WTC11 (cell line): ENCODE results near the gene EPHA1. TPM values are rescaled to one million over a fixed set of nuclear protein-coding genes. Genes with fewer than 3 reads are reported as not detected.

Source experiments
- ATAC-seq: fragments of 200-7000 bp; cut with Tn5 transposase; 2 replicates; pipeline ENCODE4 v1.10.0; 2021; ENCODE audit warnings: mild to moderate bottlenecking, moderate library complexity
- CTCF ChIA-PET: fragments of 300-600 bp; sonication (Branson Sonifier 250); formaldehyde crosslinking; loops from one replicate; lab custom pipeline; 2021; ENCODE audit warnings: antibody characterized with exemption; lab: Charles Lee
- POLR2A ChIA-PET: fragments of 350-600 bp; sonication (Branson Sonifier 250); formaldehyde crosslinking; loops from one replicate; lab custom pipeline; 2021; ENCODE audit warnings: antibody characterized with exemption; lab: Charles Lee
- DNase-seq: peaks from one replicate; pipeline ENCODE4 v3.0.0; 2021; ENCODE audit warnings: low spot score
- H3K27ac Mint-ChIP-seq: 2 replicates; pipeline ENCODE4 v1.8.0; 2021; ENCODE audit warnings: mixed read lengths
- H3K27me3 Mint-ChIP-seq: 2 replicates; pipeline ENCODE4 v1.8.0; 2021; ENCODE audit warnings: low read depth, mild to moderate bottlenecking, moderate library complexity, mixed read lengths
- H3K36me3 Mint-ChIP-seq: 2 replicates; pipeline ENCODE4 v1.8.0; 2021; ENCODE audit warnings: mixed read lengths
- H3K4me1 Mint-ChIP-seq: 2 replicates; pipeline ENCODE4 v1.8.0; 2022; ENCODE audit warnings: mixed read lengths
- H3K4me3 Mint-ChIP-seq: 2 replicates; pipeline ENCODE4 v1.8.0; 2021; ENCODE audit warnings: mild to moderate bottlenecking, moderate library complexity, mixed read lengths
- H3K9me3 Mint-ChIP-seq: 2 replicates; pipeline ENCODE4 v1.8.0; 2021; ENCODE audit warnings: mixed read lengths
- ATF1 ChIP-seq: sonication (generic); formaldehyde crosslinking; IDR thresholded peaks from 2 replicates; pipeline ENCODE4 v1.8.1; 2023; ENCODE audit warnings: mild to moderate bottlenecking, moderate library complexity, missing genetic modification reagents
- EMX1 ChIP-seq: fragments of 250-450 bp; sonication (Bioruptor Pico); IDR thresholded peaks from 2 replicates; pipeline ENCODE4 v1.8.0; 2021; ENCODE audit warnings: mild to moderate bottlenecking
- FOXJ3 ChIP-seq: sonication (generic); formaldehyde crosslinking; IDR thresholded peaks from 2 replicates; pipeline ENCODE4 v1.9.0; 2021; ENCODE audit warnings: missing genetic modification reagents, mild to moderate bottlenecking, borderline replicate concordance
- FOXK1 ChIP-seq: sonication (generic); formaldehyde crosslinking; IDR thresholded peaks from 2 replicates; pipeline ENCODE4 v1.8.0; 2022; ENCODE audit warnings: mild to moderate bottlenecking, moderate library complexity, missing genetic modification reagents
- GABPB1 ChIP-seq: sonication (generic); formaldehyde crosslinking; IDR thresholded peaks from 2 replicates; pipeline ENCODE4 v1.8.1; 2023; ENCODE audit warnings: mild to moderate bottlenecking, missing genetic modification reagents
- GTF2I ChIP-seq: fragments of 250-450 bp; sonication (Bioruptor Pico); conservative IDR thresholded peaks from 2 replicates; pipeline ENCODE4 v1.4.0; 2021; ENCODE audit warnings: mild to moderate bottlenecking
- PRRX2 ChIP-seq: fragments of 250-450 bp; sonication (Bioruptor Pico); IDR thresholded peaks from 2 replicates; pipeline ENCODE4 v1.8.0; 2021; ENCODE audit warnings: mild to moderate bottlenecking
- SMAD3 ChIP-seq: sonication (generic); formaldehyde crosslinking; IDR thresholded peaks from 2 replicates; pipeline ENCODE4 v1.8.0; 2022; ENCODE audit warnings: missing genetic modification reagents, mild to moderate bottlenecking, borderline replicate concordance
- ZBTB21 ChIP-seq: sonication (generic); formaldehyde crosslinking; IDR thresholded peaks from 2 replicates; pipeline ENCODE4 v1.8.1; 2023; ENCODE audit warnings: mild to moderate bottlenecking, missing genetic modification reagents, borderline replicate concordance
- ZNF219 ChIP-seq: sonication (generic); formaldehyde crosslinking; IDR thresholded peaks from 2 replicates; pipeline ENCODE4 v1.8.0; 2023; ENCODE audit warnings: missing genetic modification reagents, mild to moderate bottlenecking, borderline replicate concordance
- ZNF396 ChIP-seq: fragments of 250-450 bp; sonication (Bioruptor Pico); IDR thresholded peaks from 2 replicates; pipeline ENCODE4 v1.8.0; 2021; ENCODE audit warnings: mild to moderate bottlenecking, moderate library complexity, borderline replicate concordance
- total RNA-seq: library from RNA; stranded (reverse); gene quantifications from 3 replicates; pipeline ENCODE4 v1.2.3, GENCODE V29; 2021
- TF ChIP-seq, protein P1 (sequence below): fragments of 250-450 bp; sonication (Bioruptor Pico); IDR thresholded peaks from 2 replicates; pipeline ENCODE4 v2.1.2; 2022; ENCODE audit warnings: mild to moderate bottlenecking, moderate library complexity
- TF ChIP-seq, protein P2 (sequence below): fragments of 250-450 bp; sonication (Bioruptor Pico); conservative IDR thresholded peaks from 2 replicates; pipeline ENCODE4 v1.9.0; 2021; ENCODE audit warnings: mild to moderate bottlenecking
- TF ChIP-seq, protein P3 (sequence below): sonication (generic); formaldehyde crosslinking; IDR thresholded peaks from 2 replicates; pipeline ENCODE4 v1.8.1; 2023; ENCODE audit warnings: mild to moderate bottlenecking, missing genetic modification reagents, borderline replicate concordance
- TF ChIP-seq, protein P4 (sequence below): sonication (generic); formaldehyde crosslinking; conservative IDR thresholded peaks from 2 replicates; pipeline ENCODE4 v1.8.1; 2023; ENCODE audit warnings: mild to moderate bottlenecking, low read depth, missing genetic modification reagents, moderate library complexity
- TF ChIP-seq, protein P5 (sequence below): sonication (generic); formaldehyde crosslinking; IDR thresholded peaks from 2 replicates; pipeline ENCODE4 v1.8.1; 2022; ENCODE audit warnings: low read depth, mild to moderate bottlenecking, moderate library complexity, missing genetic modification reagents, borderline replicate concordance
- TF ChIP-seq, protein P6 (sequence below): sonication (generic); formaldehyde crosslinking; IDR thresholded peaks from 2 replicates; pipeline ENCODE4 v1.8.1; 2023; ENCODE audit warnings: mild to moderate bottlenecking, moderate library complexity, missing genetic modification reagents
- TF ChIP-seq, protein P7 (sequence below): sonication (generic); formaldehyde crosslinking; IDR thresholded peaks from 2 replicates; pipeline ENCODE4 v1.8.0; 2022; ENCODE audit warnings: mild to moderate bottlenecking, missing genetic modification reagents

The EPHA1 gene
- total RNA-seq, 1 experiment from 2014 or later: 203 TPM

DNA sequence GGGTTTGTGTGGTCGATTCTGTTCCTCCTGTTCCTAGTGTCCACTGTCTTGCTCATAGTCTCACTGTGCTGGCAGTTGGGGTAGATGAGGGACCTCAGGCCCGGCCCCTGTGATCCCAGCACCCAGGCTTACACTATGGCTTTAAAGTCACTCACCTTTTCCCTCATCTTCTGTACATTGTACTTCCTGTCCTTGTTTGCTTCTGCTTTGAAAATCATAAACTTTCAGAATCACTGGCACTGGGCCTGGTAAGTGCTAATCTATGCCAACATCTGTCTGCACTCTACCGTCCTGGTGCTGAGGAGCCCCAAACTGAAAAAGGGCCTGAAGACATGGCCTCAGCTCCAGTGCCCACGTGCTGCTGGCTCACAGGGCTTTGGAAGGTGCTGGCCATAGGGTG is 28.9 kb upstream of the EPHA1 start (continued):
- TF ChIP-seq, protein P1, sequence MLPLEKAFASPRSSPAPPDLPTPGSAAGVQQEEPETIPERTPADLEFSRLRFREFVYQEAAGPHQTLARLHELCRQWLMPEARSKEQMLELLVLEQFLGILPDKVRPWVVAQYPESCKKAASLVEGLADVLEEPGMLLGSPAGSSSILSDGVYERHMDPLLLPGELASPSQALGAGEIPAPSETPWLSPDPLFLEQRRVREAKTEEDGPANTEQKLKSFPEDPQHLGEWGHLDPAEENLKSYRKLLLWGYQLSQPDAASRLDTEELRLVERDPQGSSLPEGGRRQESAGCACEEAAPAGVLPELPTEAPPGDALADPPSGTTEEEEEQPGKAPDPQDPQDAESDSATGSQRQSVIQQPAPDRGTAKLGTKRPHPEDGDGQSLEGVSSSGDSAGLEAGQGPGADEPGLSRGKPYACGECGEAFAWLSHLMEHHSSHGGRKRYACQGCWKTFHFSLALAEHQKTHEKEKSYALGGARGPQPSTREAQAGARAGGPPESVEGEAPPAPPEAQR (CRISPR knock-in tag): no peak
- TF ChIP-seq, protein P2, sequence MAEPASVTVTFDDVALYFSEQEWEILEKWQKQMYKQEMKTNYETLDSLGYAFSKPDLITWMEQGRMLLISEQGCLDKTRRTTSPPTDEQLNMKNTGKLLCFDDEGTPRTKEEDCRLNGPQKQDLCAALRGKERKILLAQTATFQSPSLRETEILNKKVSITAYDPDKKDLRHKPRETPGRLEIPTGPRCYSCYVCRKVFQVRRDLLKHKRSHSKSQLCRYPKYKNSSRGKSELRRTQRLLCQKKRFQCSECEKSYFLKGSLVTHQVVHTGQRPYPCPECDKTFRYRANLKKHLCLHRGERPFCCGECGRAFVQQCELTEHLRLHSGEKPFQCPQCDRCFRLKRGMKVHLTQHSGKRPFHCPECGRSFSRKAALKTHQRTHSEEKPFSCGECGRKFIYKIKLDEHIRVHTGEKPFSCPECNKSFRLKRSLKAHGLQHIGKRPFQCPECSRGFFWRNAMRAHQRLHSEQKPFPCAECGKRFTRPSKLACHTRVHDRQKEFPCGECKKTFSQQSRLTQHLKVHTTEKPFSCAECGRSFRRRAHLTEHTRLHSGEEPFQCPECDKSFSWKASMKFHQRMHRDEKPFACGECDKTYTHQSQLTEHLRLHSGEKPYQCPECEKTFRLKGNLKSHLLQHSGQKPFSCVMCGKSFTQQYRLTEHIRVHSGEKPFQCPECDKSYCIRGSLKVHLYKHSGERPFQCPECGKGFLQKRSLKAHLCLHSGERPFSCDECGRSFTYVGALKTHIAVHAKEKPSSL (CRISPR knock-in tag): no peak
- TF ChIP-seq ZNF219 (CRISPR knock-in tag) (no peak), ZBTB21 (CRISPR knock-in tag) (no peak)
- TF ChIP-seq, protein P3, sequence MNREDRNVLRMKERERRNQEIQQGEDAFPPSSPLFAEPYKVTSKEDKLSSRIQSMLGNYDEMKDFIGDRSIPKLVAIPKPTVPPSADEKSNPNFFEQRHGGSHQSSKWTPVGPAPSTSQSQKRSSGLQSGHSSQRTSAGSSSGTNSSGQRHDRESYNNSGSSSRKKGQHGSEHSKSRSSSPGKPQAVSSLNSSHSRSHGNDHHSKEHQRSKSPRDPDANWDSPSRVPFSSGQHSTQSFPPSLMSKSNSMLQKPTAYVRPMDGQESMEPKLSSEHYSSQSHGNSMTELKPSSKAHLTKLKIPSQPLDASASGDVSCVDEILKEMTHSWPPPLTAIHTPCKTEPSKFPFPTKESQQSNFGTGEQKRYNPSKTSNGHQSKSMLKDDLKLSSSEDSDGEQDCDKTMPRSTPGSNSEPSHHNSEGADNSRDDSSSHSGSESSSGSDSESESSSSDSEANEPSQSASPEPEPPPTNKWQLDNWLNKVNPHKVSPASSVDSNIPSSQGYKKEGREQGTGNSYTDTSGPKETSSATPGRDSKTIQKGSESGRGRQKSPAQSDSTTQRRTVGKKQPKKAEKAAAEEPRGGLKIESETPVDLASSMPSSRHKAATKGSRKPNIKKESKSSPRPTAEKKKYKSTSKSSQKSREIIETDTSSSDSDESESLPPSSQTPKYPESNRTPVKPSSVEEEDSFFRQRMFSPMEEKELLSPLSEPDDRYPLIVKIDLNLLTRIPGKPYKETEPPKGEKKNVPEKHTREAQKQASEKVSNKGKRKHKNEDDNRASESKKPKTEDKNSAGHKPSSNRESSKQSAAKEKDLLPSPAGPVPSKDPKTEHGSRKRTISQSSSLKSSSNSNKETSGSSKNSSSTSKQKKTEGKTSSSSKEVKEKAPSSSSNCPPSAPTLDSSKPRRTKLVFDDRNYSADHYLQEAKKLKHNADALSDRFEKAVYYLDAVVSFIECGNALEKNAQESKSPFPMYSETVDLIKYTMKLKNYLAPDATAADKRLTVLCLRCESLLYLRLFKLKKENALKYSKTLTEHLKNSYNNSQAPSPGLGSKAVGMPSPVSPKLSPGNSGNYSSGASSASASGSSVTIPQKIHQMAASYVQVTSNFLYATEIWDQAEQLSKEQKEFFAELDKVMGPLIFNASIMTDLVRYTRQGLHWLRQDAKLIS (CRISPR knock-in tag): no peak

DNA sequence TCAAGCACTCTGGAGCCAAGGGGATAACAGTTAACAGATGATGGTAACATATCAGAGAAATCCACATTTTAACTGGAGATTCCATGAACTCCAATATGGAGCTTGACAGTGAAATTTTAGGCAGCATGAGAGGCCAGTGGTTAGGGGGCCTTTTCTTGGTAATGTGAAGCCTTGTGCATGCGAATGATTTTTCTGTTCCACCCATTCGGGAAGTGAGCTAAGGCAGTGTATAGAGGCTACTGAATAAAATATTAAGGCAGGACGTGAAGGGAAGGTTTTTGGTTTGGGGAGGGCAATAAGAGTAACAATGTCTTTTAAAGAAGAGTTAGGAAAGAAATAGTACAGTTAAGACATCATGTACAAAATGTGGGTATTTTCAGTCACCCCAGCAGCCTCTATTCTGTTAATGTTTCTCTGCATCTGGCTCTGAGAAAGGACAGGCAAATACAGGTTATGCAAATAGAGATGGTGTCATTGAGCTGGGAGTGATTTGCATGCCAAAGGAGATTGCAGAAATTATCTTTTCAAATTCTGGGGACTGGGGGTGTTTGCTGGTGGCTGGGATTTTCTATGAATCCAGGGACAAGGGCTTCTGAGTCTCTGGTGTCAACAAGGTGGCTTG is 27.8 kb upstream of the EPHA1 start:
- no peaks in the 10 kb centered on the region; the same call in 1 of the 2 replicates for H3K27me3 Mint-ChIP-seq
- H3K4me1 Mint-ChIP-seq: peaks cover 22% of the 10 kb centered on the region
- DNase-seq (no peak), ATAC-seq (0 out of 2 replicates have a peak, but pooled peaks have one; percentile 30)
- CTCF ChIA-PET: interaction anchor here (0.6 to 0.9 kb wide), 2 partner anchors 19 to 56 kb away, joined by 3 read pairs; no protein-coding TSS in a partner anchor
- POLR2A ChIA-PET: no interaction called here
- peaks cover 3% of the 10 kb centered on the region; the same call in 1 of the 2 replicates for H3K9me3 Mint-ChIP-seq
- H3K4me3 Mint-ChIP-seq: 0 out of 2 replicates have a peak overlapping the region, but pooled peaks have one; percentile 7
- no peaks in the 10 kb centered on the region; the same call in 1 of the 2 replicates for H3K36me3 Mint-ChIP-seq
- H3K27ac Mint-ChIP-seq: peak overlapping the region; percentile 11; the same call in 1 of the 2 replicates
- TF ChIP-seq, protein P4, sequence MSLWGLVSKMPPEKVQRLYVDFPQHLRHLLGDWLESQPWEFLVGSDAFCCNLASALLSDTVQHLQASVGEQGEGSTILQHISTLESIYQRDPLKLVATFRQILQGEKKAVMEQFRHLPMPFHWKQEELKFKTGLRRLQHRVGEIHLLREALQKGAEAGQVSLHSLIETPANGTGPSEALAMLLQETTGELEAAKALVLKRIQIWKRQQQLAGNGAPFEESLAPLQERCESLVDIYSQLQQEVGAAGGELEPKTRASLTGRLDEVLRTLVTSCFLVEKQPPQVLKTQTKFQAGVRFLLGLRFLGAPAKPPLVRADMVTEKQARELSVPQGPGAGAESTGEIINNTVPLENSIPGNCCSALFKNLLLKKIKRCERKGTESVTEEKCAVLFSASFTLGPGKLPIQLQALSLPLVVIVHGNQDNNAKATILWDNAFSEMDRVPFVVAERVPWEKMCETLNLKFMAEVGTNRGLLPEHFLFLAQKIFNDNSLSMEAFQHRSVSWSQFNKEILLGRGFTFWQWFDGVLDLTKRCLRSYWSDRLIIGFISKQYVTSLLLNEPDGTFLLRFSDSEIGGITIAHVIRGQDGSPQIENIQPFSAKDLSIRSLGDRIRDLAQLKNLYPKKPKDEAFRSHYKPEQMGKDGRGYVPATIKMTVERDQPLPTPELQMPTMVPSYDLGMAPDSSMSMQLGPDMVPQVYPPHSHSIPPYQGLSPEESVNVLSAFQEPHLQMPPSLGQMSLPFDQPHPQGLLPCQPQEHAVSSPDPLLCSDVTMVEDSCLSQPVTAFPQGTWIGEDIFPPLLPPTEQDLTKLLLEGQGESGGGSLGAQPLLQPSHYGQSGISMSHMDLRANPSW (CRISPR knock-in tag): no peak
- TF ChIP-seq GABPB1: no peak
- TF ChIP-seq ATF1: no peak
- TF ChIP-seq, protein P5, sequence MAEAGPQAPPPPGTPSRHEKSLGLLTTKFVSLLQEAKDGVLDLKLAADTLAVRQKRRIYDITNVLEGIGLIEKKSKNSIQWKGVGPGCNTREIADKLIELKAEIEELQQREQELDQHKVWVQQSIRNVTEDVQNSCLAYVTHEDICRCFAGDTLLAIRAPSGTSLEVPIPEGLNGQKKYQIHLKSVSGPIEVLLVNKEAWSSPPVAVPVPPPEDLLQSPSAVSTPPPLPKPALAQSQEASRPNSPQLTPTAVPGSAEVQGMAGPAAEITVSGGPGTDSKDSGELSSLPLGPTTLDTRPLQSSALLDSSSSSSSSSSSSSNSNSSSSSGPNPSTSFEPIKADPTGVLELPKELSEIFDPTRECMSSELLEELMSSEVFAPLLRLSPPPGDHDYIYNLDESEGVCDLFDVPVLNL: no peak
- no peak for TF ChIP-seq PRRX2
- TF ChIP-seq, protein P6, sequence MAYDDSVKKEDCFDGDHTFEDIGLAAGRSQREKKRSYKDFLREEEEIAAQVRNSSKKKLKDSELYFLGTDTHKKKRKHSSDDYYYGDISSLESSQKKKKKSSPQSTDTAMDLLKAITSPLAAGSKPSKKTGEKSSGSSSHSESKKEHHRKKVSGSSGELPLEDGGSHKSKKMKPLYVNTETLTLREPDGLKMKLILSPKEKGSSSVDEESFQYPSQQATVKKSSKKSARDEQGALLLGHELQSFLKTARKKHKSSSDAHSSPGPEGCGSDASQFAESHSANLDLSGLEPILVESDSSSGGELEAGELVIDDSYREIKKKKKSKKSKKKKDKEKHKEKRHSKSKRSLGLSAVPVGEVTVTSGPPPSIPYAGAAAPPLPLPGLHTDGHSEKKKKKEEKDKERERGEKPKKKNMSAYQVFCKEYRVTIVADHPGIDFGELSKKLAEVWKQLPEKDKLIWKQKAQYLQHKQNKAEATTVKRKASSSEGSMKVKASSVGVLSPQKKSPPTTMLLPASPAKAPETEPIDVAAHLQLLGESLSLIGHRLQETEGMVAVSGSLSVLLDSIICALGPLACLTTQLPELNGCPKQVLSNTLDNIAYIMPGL (CRISPR knock-in tag): no peak
- no peak for TF ChIP-seq SMAD3 (CRISPR knock-in tag)
- no peak for TF ChIP-seq ZNF396 (CRISPR knock-in tag)
- no peak for TF ChIP-seq FOXK1 (CRISPR knock-in tag)
- TF ChIP-seq FOXJ3 (CRISPR knock-in tag): no peak
- TF ChIP-seq, protein P7, sequence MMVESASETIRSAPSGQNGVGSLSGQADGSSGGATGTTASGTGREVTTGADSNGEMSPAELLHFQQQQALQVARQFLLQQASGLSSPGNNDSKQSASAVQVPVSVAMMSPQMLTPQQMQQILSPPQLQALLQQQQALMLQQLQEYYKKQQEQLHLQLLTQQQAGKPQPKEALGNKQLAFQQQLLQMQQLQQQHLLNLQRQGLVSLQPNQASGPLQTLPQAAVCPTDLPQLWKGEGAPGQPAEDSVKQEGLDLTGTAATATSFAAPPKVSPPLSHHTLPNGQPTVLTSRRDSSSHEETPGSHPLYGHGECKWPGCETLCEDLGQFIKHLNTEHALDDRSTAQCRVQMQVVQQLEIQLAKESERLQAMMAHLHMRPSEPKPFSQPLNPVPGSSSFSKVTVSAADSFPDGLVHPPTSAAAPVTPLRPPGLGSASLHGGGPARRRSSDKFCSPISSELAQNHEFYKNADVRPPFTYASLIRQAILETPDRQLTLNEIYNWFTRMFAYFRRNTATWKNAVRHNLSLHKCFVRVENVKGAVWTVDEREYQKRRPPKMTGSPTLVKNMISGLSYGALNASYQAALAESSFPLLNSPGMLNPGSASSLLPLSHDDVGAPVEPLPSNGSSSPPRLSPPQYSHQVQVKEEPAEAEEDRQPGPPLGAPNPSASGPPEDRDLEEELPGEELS: no peak
- TF ChIP-seq GTF2I: no peak
- TF ChIP-seq EMX1 (CRISPR knock-in tag): no peak
- no peak for TF ChIP-seq ZNF219 (CRISPR knock-in tag)
